ENCODE results near the gene DMBX1. TPM values are rescaled to one million over a fixed set of nuclear protein-coding genes. Genes with fewer than 3 reads are reported as not detected.

DMBX1 gene
- total RNA-seq, 1 donor from 2014 or later, result not detected

GRCh38 chr1:46456411-46456963 is 33.1 kb upstream of the DMBX1 start:
- no peak overlapping the region for H3K27ac ChIP-seq
- H3K4me1 ChIP-seq, result no peaks in the 10 kb centered on the region
- no peaks in the 10 kb centered on the region for H3K9me3 ChIP-seq
- no peak overlapping the region for H3K4me3 ChIP-seq
- DNase-seq (ENCODE audit: low spot score in 2 of 2), result no peak
- intact Hi-C loops (cut with DNase I), result no loop called here
- TF ChIP-seq CTCF (IDR thresholded peaks at IDR 0.05), result no peak
- no peaks in the 10 kb centered on the region for H3K36me3 ChIP-seq
- no peaks in the 10 kb centered on the region for H3K27me3 ChIP-seq

GRCh38 chr1:46457178-46457577 is 32.5 kb upstream of the DMBX1 start:
- Histone ChIP-seq H3K4me1 (no peaks in the 10 kb centered on the region), H3K27ac (no peak overlapping the region), H3K9me3 (no peaks in the 10 kb centered on the region), H3K36me3 (no peaks in the 10 kb centered on the region), H3K27me3 (no peaks in the 10 kb centered on the region), H3K4me3 (no peak overlapping the region)
- TF ChIP-seq CTCF (IDR thresholded peaks at IDR 0.05), result no peak
- intact Hi-C loops (cut with DNase I), result no loop called here
- DNase-seq (ENCODE audit: low spot score in 2 of 2), result no peak

- intact Hi-C loops (cut with DNase I), result no loop called here
- Histone ChIP-seq H3K4me1 (no peaks in the 10 kb centered on the region), H3K36me3 (no peaks in the 10 kb centered on the region), H3K4me3 (no peak overlapping the region), H3K27me3 (no peaks in the 10 kb centered on the region), H3K9me3 (no peaks in the 10 kb centered on the region), H3K27ac (no peak overlapping the region)
- TF ChIP-seq CTCF (IDR thresholded peaks at IDR 0.05), result no peak
- DNase-seq (ENCODE audit: low spot score in 2 of 2), result no peak
These were observed 31.4 kb upstream of the DMBX1 start for GRCh38 chr1:46458190-46458589.

- Histone ChIP-seq H3K27ac (no peak overlapping the region), H3K9me3 (no peaks in the 10 kb centered on the region), H3K4me3 (no peak overlapping the region), H3K36me3 (no peaks in the 10 kb centered on the region), H3K27me3 (no peaks in the 10 kb centered on the region), H3K4me1 (no peaks in the 10 kb centered on the region)
- DNase-seq (ENCODE audit: low spot score in 2 of 2), result no peak
- intact Hi-C loops (cut with DNase I), result no loop called here
- TF ChIP-seq CTCF (IDR thresholded peaks at IDR 0.05), result no peak
These were observed 30.8 kb upstream of the DMBX1 start for GRCh38 chr1:46458846-46459245.

GRCh38 chr1:46459315-46459714 is 30.3 kb upstream of the DMBX1 start:
- H3K27me3 ChIP-seq, result no peaks in the 10 kb centered on the region
- no peak for TF ChIP-seq CTCF (IDR thresholded peaks at IDR 0.05)
- no peaks in the 10 kb centered on the region for H3K36me3 ChIP-seq
- H3K4me3 ChIP-seq, result no peak overlapping the region
- no peaks in the 10 kb centered on the region for H3K4me1 ChIP-seq
- no peak overlapping the region for H3K27ac ChIP-seq
- no peaks in the 10 kb centered on the region for H3K9me3 ChIP-seq
- intact Hi-C loops (cut with DNase I), result no loop called here
- DNase-seq (ENCODE audit: low spot score in 2 of 2), result no peak
